PFSK-1 (cell line): Measurements from ENCODE around the gene SRPK1.

Experiments
- POLR2AphosphoS5 ChIP-seq: IDR thresholded peaks from 2 replicates; pipeline ENCODE4 v1.6.1; 2012; ENCODE audit warnings: low read depth, mild to moderate bottlenecking, control low read depth, low read length, moderate library complexity
- TF ChIP-seq, protein P1 (sequence below), 2 experiments: IDR thresholded peaks; 2 replicates each; pipeline versions ENCODE4 v1.6.1 to v1.8.0; 2011 to 2012; ENCODE audit warnings: low read depth in 2 of 2, low read length in 2 of 2, control low read depth in 1 of 2, inconsistent platforms in 1 of 2, mild to moderate bottlenecking in 1 of 2, moderate library complexity in 1 of 2; ENCODE audit not compliant: insufficient read depth in 1 of 2

GRCh38 chr6:35897036-35897435, 23.9 kb downstream of the SRPK1 start:
- TF ChIP-seq, protein P1, sequence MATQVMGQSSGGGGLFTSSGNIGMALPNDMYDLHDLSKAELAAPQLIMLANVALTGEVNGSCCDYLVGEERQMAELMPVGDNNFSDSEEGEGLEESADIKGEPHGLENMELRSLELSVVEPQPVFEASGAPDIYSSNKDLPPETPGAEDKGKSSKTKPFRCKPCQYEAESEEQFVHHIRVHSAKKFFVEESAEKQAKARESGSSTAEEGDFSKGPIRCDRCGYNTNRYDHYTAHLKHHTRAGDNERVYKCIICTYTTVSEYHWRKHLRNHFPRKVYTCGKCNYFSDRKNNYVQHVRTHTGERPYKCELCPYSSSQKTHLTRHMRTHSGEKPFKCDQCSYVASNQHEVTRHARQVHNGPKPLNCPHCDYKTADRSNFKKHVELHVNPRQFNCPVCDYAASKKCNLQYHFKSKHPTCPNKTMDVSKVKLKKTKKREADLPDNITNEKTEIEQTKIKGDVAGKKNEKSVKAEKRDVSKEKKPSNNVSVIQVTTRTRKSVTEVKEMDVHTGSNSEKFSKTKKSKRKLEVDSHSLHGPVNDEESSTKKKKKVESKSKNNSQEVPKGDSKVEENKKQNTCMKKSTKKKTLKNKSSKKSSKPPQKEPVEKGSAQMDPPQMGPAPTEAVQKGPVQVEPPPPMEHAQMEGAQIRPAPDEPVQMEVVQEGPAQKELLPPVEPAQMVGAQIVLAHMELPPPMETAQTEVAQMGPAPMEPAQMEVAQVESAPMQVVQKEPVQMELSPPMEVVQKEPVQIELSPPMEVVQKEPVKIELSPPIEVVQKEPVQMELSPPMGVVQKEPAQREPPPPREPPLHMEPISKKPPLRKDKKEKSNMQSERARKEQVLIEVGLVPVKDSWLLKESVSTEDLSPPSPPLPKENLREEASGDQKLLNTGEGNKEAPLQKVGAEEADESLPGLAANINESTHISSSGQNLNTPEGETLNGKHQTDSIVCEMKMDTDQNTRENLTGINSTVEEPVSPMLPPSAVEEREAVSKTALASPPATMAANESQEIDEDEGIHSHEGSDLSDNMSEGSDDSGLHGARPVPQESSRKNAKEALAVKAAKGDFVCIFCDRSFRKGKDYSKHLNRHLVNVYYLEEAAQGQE (IDR thresholded peaks at IDR 0.05; ENCODE audit: insufficient read depth in 1 of 2, low read depth in 2 of 2, low read length in 2 of 2) = no peak
- TF ChIP-seq POLR2AphosphoS5 = no peak
